HepG2 (cell line): Measurements from ENCODE around the gene HARBI1. TPM values are rescaled to one million over a fixed set of nuclear protein-coding genes. Genes with fewer than 3 reads are reported as not detected.
A peak's percentile ranks its signal among the peaks of the same experiment; 100 is the strongest.

Source experiments
- ATAC-seq: fragments of 200-7000 bp; cut with Tn5 transposase; 3 replicates; pipeline ENCODE4 v1.9.1; 2020; ENCODE audit warnings: mild to moderate bottlenecking, moderate library complexity
- BruUV-seq: library from RNA; stranded (reverse); fragments of 400-500 nt; replicated peaks from 2 replicates; lab custom pipeline; 2021; lab: Mats Ljungman, UMichigan
- CTCF ChIA-PET: fragments of 300-600 bp; formaldehyde crosslinking; extraction: SDS; loops from one replicate; lab custom pipeline; 2021; ENCODE audit warnings: low total read pairs, inconsistent platforms, low intra/inter-chr PET ratio; lab: Yijun Ruan, JAX
- POLR2A ChIA-PET: fragments of 350-600 bp; sonication (Branson Sonifier 250); formaldehyde crosslinking; loops from one replicate; lab custom pipeline; 2020; ENCODE audit warnings: antibody characterized with exemption, inconsistent platforms; lab: Yijun Ruan, JAX
- DNase-seq: peaks from one replicate; pipeline ENCODE4 v3.0.0-alpha.2; 2015; ENCODE audit warnings: low spot score
- FAIRE-seq: peaks from 3 replicates; lab custom pipeline; 2011; peaks lifted over from hg19 to GRCh38; lab: Jason Lieb, UNC
- H2AFZ ChIP-seq: one replicate; pipeline ENCODE4 v1.6.1; 2011; ENCODE audit warnings: low read length, inconsistent platforms
- H3K27ac ChIP-seq: fragments of 300-600 bp; 3 replicates; pipeline ENCODE4 v1.8.0; 2011; ENCODE audit warnings: mixed run types, mild to moderate bottlenecking, mixed read lengths, low read length, inconsistent platforms; ENCODE audit not compliant: insufficient read depth; ENCODE audit errors: extremely low read length
- H3K27me3 ChIP-seq, 2 experiments: fragments of 200-600 bp in 1 of 2; 2 replicates in 1 of 2; 3 replicates in 1 of 2; pipeline versions ENCODE4 v1.6.0 to v1.8.0; 2011; ENCODE audit warnings: low read length in 2 of 2, mild to moderate bottlenecking in 2 of 2, moderate library complexity in 2 of 2, inconsistent platforms in 1 of 2; ENCODE audit not compliant: insufficient read depth in 2 of 2, control insufficient read depth in 1 of 2
- H3K36me3 ChIP-seq, 2 experiments: fragments of 200-600 bp in 1 of 2; replicated peaks in 1 of 2; 2 replicates in 1 of 2; 3 replicates in 1 of 2; pipeline versions ENCODE4 v1.5.1 to v1.8.0; 2011; ENCODE audit warnings: low read length in 2 of 2, inconsistent platforms in 1 of 2; ENCODE audit not compliant: insufficient read depth in 2 of 2, control insufficient read depth in 1 of 2
- H3K4me1 ChIP-seq: 2 replicates; pipeline ENCODE4 v1.5.1; 2012; ENCODE audit warnings: low read length, inconsistent platforms; ENCODE audit not compliant: insufficient read depth
- H3K4me2 ChIP-seq: 2 replicates; pipeline ENCODE4 v1.6.0; 2011; ENCODE audit warnings: low read depth, low read length, inconsistent platforms
- H3K4me3 ChIP-seq, 3 experiments: fragments of 200-600 bp in 1 of 3; sonication (generic), shearing (Covaris generic) in 1 of 3; replicated peaks in 1 of 3; 2 replicates each; pipeline ENCODE4 v1.5.1; 2011 to 2016; ENCODE audit warnings: low read length in 3 of 3, inconsistent platforms in 2 of 3, low read depth in 2 of 3, mild to moderate bottlenecking in 2 of 3, control low read depth in 1 of 3, mixed read lengths in 1 of 3; ENCODE audit not compliant: insufficient read depth in 1 of 3
- H3K79me2 ChIP-seq: one replicate; pipeline ENCODE4 v1.6.1; 2011; ENCODE audit warnings: low read length, inconsistent platforms; ENCODE audit not compliant: insufficient read depth
- H3K9ac ChIP-seq: 2 replicates; pipeline ENCODE4 v1.6.0; 2011; ENCODE audit warnings: mild to moderate bottlenecking, low read depth, low read length, inconsistent platforms; ENCODE audit not compliant: insufficient read depth
- H3K9me3 ChIP-seq: 2 replicates; pipeline ENCODE4 v1.5.1; 2012; ENCODE audit warnings: mild to moderate bottlenecking, low read length
- H4K20me1 ChIP-seq: 2 replicates; pipeline ENCODE4 v1.6.0; 2011; ENCODE audit warnings: inconsistent platforms, mild to moderate bottlenecking, low read length, moderate library complexity; ENCODE audit not compliant: insufficient read depth
- CHD4 ChIP-seq: fragments of 200-600 bp; sonication (generic); IDR thresholded peaks from 2 replicates; pipeline ENCODE4 v1.7.0; 2017; ENCODE audit warnings: mild to moderate bottlenecking, low read length, borderline replicate concordance
- HMG20B ChIP-seq: conservative IDR thresholded peaks from 2 replicates; pipeline ENCODE4 v1.6.1; 2016; ENCODE audit warnings: missing genetic modification reagents, missing compliant biosample characterization
- HNF4A ChIP-seq: sonication (generic); formaldehyde crosslinking; IDR thresholded peaks from 2 replicates; pipeline ENCODE4 v1.4.0; 2020; ENCODE audit warnings: missing genetic modification reagents
- HNRNPLL ChIP-seq: fragments of 200-400 bp; formaldehyde crosslinking; IDR thresholded peaks from 2 replicates; pipeline ENCODE4 v1.6.1; 2017; ENCODE audit warnings: mild to moderate bottlenecking, low read depth, low read length; ENCODE audit not compliant: poor library complexity, severe bottlenecking
- JARID2 ChIP-seq: sonication (generic); formaldehyde crosslinking; IDR thresholded peaks from 2 replicates; pipeline ENCODE4 v1.8.1; 2023; ENCODE audit warnings: missing genetic modification reagents, inconsistent platforms; ENCODE audit not compliant: insufficient replicate concordance
- MEIS1 ChIP-seq: sonication (generic); formaldehyde crosslinking; IDR thresholded peaks from 2 replicates; pipeline ENCODE4 v1.9.0; 2021; ENCODE audit warnings: mild to moderate bottlenecking, missing genetic modification reagents, moderate library complexity, borderline replicate concordance
- NR2C2 ChIP-seq: sonication (generic); formaldehyde crosslinking; IDR thresholded peaks from 2 replicates; pipeline ENCODE4 v1.4.0; 2020; ENCODE audit warnings: missing genetic modification reagents, mild to moderate bottlenecking, moderate library complexity, borderline replicate concordance
- RFXANK ChIP-seq: IDR thresholded peaks from 2 replicates; pipeline ENCODE4 v1.6.1; 2016
- SOX6 ChIP-seq, 2 experiments: fragments of 450-650 bp in 1 of 2; sonication (generic) in 1 of 2; formaldehyde crosslinking in 1 of 2; IDR thresholded peaks; 2 replicates each; pipeline versions ENCODE4 v1.4.0 to v1.6.1; 2017 to 2020; ENCODE audit warnings: antibody characterized with exemption in 1 of 2, mild to moderate bottlenecking in 1 of 2, missing genetic modification reagents in 1 of 2
- TBX2 ChIP-seq: sonication (generic); formaldehyde crosslinking; IDR thresholded peaks from 2 replicates; pipeline ENCODE4 v1.5.0; 2020; ENCODE audit warnings: missing genetic modification reagents, mild to moderate bottlenecking, borderline replicate concordance
- TBX3 ChIP-seq: fragments of 450-650 bp; IDR thresholded peaks from 2 replicates; pipeline ENCODE4 v1.6.1; 2017; ENCODE audit warnings: antibody characterized with exemption, mild to moderate bottlenecking, inconsistent platforms, borderline replicate concordance
- ZNF629 ChIP-seq: sonication (generic); formaldehyde crosslinking; conservative IDR thresholded peaks from 2 replicates; pipeline ENCODE4 v1.5.0; 2020; ENCODE audit warnings: missing genetic modification reagents
- ZNF792 ChIP-seq: IDR thresholded peaks from 2 replicates; pipeline ENCODE4 v1.6.1; 2016
- WGBS: methylation state at CpG from one replicate; pipeline ENCODE4 v1.1.6; 2017; ENCODE audit warnings: low lambda C conversion rate; 5-methylcytosine and 5-hydroxymethylcytosine counted together
- in situ Hi-C: cut with HindIII; loops from 2 replicates; pipeline ENCODE4 v1.10.0; 2017; ENCODE audit warnings: low pct_unique_long_range_greater_than_20kb; ENCODE audit not compliant: extremely low pct_ligation_motif_present
- intact Hi-C: fragments of 100-400 bp; cut with micrococcal nuclease; formaldehyde crosslinking; loops from one replicate; pipeline ENCODE4 v1.10.0; 2022; ENCODE audit not compliant: unreplicated experiment
- polyA plus RNA-seq, 8 experiments: library from polyadenylated mRNA; depleted of rRNA in 3 of 8; stranded (reverse) in 7 of 8; unstranded in 1 of 8; fragments of >200 nt; fragmentation: Illumina TruSeq in 4 of 8; extraction: Trizol in 4 of 8; gene quantifications; 2 replicates each; pipeline versions ENCODE4 v1.2.1 to v1.2.3, GENCODE V29; 2011 to 2016; ENCODE audit warnings: low read depth in 4 of 8, missing spikeins in 1 of 8, mixed read lengths in 1 of 8; ENCODE audit not compliant: insufficient read depth in 1 of 8
- total RNA-seq, 5 experiments: library from RNA; depleted of rRNA; stranded (reverse); fragments of >200 nt; fragmentation: Illumina TruSeq; extraction: Trizol; gene quantifications; 2 replicates each; pipeline ENCODE4 v1.2.3, GENCODE V29; 2016; ENCODE audit warnings: low read depth in 1 of 5
- TF ChIP-seq, protein P1 (sequence below): sonication (generic); formaldehyde crosslinking; IDR thresholded peaks from 2 replicates; pipeline ENCODE4 v1.4.0; 2020; ENCODE audit warnings: mild to moderate bottlenecking, missing genetic modification reagents
- TF ChIP-seq, protein P2 (sequence below): sonication (generic); formaldehyde crosslinking; IDR thresholded peaks from 2 replicates; pipeline ENCODE4 v1.5.1; 2020; ENCODE audit warnings: mild to moderate bottlenecking, missing genetic modification reagents, borderline replicate concordance
- TF ChIP-seq, protein P3 (sequence below): sonication (generic); formaldehyde crosslinking; IDR thresholded peaks from 2 replicates; pipeline ENCODE4 v1.8.0; 2022; ENCODE audit warnings: mild to moderate bottlenecking, missing genetic modification reagents; ENCODE audit not compliant: insufficient replicate concordance

The HARBI1 gene
- total and polyA plus RNA-seq, 2 of the 13 experiments (the other 11 are each of a cell fraction or from before 2014, with no cell fraction given), result 2.5 to 4.8 TPM

DNA sequence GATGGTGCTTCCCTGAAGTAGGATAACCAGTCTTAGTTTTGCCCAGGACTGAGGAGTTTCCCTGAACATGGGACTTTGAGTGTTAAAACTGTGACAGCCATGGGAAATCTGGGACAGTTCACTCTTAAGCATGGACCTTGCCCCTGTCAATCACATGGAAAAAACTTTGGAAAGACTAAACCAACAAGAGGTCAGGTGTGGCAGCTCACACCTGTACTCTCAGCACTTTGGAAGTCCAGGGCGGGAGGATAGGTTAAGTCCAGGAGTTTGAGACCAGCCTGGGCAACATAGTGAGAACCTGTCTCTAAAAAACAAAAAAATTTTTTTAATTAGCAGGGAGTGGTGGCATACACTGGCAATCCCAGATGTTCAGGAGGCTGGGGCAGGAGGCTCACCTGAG, 19.9 kb downstream of the HARBI1 start:
- ChIA-PET CTCF (no interaction called here), POLR2A (no interaction called here)
- Histone ChIP-seq H3K9me3 (no peaks in the 10 kb centered on the region), H3K27me3 (peaks cover 0 to 4% of the 10 kb centered on the region in 2 experiments; a peak in 1 of 5 replicates), H3K9ac (no peak overlapping the region), H2AFZ (no peak overlapping the region), H3K36me3 (no peaks in the 10 kb centered on the region; a peak in 1 of 5 replicates), H3K79me2 (peaks cover 25% of the 10 kb centered on the region), H4K20me1 (no peaks in the 10 kb centered on the region), H3K4me2 (peak overlapping the region; percentile 46), H3K4me3 (no peak overlapping the region), H3K27ac (peak overlapping the region; percentile 27), H3K4me1 (peaks cover 30% of the 10 kb centered on the region)
- WGBS, result 14% methylated on average over 1 of the region's 1 CpG
- in situ Hi-C loops, result no loop called here
- intact Hi-C loops, result no loop called here
- no TSS peak for BruUV-seq
- ATAC-seq, result peak; percentile 44
- DNase-seq, result peak; percentile 80
- peak; percentile 36 for FAIRE-seq
- TF ChIP-seq CHD4 (peak; percentile 64; the same call in 1 of the 2 replicates), HNF4A (CRISPR knock-in tag) (peak; percentile 91), TBX3 (peak; percentile 91), RFXANK (no peak), TBX2 (peak; percentile 85), SOX6 (IDR thresholded peaks at IDR 0.05) (no peak), SOX6 (CRISPR knock-in tag; IDR thresholded peaks at IDR 0.05) (peak; percentile 70), HNRNPLL (no peak), HMG20B (peak; percentile 88), NR2C2 (0 out of 2 replicates have a peak, but pooled peaks have one; percentile 28), JARID2 (CRISPR knock-in tag) (peak; percentile 22), ZNF629 (CRISPR knock-in tag) (0 out of 2 replicates have a peak, but pooled peaks have one; percentile 18), ZNF792 (CRISPR knock-in tag) (no peak), MEIS1 (CRISPR knock-in tag) (peak; percentile 97)
- TF ChIP-seq, protein P1, sequence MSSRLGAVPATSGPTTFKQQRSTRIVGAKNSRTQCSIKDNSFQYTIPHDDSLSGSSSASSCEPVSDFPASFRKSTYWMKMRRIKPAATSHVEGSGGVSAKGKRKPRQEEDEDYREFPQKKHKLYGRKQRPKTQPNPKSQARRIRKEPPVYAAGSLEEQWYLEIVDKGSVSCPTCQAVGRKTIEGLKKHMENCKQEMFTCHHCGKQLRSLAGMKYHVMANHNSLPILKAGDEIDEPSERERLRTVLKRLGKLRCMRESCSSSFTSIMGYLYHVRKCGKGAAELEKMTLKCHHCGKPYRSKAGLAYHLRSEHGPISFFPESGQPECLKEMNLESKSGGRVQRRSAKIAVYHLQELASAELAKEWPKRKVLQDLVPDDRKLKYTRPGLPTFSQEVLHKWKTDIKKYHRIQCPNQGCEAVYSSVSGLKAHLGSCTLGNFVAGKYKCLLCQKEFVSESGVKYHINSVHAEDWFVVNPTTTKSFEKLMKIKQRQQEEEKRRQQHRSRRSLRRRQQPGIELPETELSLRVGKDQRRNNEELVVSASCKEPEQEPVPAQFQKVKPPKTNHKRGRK (CRISPR knock-in tag), result no peak
- TF ChIP-seq, protein P2, sequence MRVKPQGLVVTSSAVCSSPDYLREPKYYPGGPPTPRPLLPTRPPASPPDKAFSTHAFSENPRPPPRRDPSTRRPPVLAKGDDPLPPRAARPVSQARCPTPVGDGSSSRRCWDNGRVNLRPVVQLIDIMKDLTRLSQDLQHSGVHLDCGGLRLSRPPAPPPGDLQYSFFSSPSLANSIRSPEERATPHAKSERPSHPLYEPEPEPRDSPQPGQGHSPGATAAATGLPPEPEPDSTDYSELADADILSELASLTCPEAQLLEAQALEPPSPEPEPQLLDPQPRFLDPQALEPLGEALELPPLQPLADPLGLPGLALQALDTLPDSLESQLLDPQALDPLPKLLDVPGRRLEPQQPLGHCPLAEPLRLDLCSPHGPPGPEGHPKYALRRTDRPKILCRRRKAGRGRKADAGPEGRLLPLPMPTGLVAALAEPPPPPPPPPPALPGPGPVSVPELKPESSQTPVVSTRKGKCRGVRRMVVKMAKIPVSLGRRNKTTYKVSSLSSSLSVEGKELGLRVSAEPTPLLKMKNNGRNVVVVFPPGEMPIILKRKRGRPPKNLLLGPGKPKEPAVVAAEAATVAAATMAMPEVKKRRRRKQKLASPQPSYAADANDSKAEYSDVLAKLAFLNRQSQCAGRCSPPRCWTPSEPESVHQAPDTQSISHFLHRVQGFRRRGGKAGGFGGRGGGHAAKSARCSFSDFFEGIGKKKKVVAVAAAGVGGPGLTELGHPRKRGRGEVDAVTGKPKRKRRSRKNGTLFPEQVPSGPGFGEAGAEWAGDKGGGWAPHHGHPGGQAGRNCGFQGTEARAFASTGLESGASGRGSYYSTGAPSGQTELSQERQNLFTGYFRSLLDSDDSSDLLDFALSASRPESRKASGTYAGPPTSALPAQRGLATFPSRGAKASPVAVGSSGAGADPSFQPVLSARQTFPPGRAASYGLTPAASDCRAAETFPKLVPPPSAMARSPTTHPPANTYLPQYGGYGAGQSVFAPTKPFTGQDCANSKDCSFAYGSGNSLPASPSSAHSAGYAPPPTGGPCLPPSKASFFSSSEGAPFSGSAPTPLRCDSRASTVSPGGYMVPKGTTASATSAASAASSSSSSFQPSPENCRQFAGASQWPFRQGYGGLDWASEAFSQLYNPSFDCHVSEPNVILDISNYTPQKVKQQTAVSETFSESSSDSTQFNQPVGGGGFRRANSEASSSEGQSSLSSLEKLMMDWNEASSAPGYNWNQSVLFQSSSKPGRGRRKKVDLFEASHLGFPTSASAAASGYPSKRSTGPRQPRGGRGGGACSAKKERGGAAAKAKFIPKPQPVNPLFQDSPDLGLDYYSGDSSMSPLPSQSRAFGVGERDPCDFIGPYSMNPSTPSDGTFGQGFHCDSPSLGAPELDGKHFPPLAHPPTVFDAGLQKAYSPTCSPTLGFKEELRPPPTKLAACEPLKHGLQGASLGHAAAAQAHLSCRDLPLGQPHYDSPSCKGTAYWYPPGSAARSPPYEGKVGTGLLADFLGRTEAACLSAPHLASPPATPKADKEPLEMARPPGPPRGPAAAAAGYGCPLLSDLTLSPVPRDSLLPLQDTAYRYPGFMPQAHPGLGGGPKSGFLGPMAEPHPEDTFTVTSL, result peak; percentile 72; the same call in 1 of the 2 replicates
- TF ChIP-seq, protein P3, sequence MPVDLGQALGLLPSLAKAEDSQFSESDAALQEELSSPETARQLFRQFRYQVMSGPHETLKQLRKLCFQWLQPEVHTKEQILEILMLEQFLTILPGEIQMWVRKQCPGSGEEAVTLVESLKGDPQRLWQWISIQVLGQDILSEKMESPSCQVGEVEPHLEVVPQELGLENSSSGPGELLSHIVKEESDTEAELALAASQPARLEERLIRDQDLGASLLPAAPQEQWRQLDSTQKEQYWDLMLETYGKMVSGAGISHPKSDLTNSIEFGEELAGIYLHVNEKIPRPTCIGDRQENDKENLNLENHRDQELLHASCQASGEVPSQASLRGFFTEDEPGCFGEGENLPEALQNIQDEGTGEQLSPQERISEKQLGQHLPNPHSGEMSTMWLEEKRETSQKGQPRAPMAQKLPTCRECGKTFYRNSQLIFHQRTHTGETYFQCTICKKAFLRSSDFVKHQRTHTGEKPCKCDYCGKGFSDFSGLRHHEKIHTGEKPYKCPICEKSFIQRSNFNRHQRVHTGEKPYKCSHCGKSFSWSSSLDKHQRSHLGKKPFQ (CRISPR knock-in tag), result peak; percentile 95
